Stimulated activated CD4-positive, alpha-beta T cell treated with anti-CD3 and anti-CD28 coated beads, Interleukin-15, amount 100 ng/mL, for 48 hours (primary cell): ENCODE measurements around the gene SNX7.
A peak's percentile ranks its signal among the peaks of the same experiment; 100 is the strongest.

Source experiments
- DNase-seq, 2 donors: peaks; one replicate each; pipeline ENCODE4 v3.0.0-alpha.2; 2020; ENCODE audit warnings: low read depth in 2 of 2

SNX7 gene

GRCh38 chr1:98766255-98766654 is 104.7 kb downstream of the SNX7 start:
- DNase-seq, result no peak

DNA sequence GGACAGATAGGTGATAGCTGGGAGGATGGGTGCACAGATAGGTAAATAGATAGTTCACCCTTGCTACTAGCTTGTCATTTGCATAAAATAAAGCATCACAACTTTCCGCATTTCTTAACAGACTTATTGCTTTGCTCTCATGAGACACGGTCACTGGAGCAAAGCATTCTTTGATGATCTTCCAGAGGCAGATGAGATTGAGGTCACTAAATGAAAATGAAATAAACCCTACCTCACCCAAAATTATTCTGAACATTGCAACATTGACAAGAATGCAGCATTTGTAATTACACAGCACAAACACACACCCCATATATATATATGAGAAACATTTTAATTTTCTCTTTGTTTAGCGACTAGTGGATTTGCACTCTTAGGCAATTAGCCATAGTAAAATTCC is 107.6 kb downstream of the SNX7 start:
- DNase-seq, result no peak

- DNase-seq, result no peak
Measured at GRCh38 chr1:98781906-98782305, 120.4 kb downstream of the SNX7 start.

GRCh38 chr1:98783821-98784220 is 122.3 kb downstream of the SNX7 start:
- DNase-seq, result no peak

DNA sequence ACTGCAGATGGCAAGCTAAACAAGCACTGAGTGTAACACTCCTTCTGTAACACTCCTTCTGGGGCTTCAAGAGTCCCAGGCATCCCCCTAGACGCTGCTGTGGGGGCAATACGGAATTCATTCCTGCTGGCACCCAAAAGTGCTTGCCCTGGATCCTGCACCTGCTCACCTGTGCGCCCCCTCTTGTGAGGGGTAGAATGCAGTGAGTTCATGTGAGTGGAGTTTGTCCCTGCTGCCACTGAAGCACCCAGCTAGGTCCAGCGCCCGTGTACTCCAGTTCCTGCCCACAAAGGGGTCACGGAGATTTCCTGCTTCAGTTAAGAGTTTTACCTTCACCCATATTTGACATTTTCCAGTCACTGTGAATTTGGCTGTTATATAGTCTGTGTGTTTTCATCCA is 130.0 kb downstream of the SNX7 start:
- DNase-seq, result no peak

- DNase-seq, result no peak
Measured at GRCh38 chr1:98792123-98792522, 130.6 kb downstream of the SNX7 start.

DNA sequence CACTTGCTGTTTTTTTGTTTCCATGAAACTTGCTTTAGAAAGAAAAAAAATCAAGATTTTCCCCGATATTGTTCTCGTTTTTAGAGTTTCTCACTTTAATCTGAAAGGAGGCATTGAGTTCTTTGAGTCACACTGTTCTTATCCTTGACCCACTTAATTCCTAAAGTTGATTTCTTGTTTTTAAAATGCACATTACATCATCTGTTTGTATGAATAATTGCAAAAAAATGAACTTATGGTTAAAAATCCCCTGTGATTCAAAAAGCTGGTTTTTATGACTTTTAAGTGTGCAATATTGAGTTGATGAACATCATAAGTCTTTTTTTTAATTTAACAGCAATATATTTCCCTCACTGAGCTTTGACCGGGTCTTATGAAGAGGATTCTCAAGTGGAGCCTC is 131.6 kb downstream of the SNX7 start:
- DNase-seq, result no peak

DNA sequence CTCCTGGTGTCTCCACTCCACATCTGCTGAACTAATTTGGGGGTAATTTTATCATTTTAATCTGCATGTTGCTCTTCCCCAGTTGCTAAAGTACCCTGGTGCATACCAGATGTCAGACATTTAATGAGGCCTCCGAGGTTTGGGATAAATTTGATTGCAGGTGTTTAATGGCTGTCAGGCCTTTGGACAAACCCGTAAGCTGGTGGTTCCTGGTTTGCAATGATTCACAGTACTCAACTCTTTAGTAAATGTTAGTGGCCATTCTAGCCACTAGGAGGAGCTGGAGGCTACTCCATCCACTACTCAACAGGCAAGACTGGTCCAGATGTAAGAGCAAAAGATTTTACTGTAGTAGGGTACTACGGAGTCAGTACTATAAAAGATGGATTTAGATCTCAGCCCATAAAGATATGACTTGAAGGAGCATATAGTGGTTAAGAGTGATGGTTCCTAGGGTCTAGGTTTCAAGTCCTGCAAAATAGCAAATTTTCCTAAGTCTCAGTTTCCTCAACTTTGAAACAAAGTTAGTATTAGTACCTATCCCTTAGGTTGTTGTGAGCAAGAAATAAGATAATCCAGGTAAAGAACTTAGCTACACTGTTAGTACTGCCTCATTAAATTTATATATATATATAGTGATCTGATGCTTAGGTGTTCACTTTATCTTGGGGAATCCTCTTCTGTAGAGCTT is 132.8 kb downstream of the SNX7 start:
- DNase-seq, result peak in 1 of 2 donors; percentile 34

DNA sequence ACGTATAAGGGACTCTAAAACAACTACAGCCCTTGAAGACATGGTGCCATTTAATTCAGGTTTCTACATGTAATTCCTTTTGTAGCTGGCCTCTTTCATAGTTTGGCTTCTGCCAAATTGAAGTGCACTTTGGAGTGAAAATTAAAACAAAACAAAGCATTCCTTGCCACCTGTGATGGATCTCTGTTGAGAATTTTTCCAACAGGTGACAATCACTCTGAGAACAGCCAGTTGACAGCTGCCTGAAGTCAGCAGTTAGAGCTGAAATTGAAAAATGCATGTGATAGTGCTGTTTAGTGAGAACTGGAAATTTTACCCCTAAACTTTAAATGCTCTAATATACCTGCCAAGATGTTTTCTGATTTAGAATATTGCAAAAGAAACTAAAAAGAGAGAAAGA is 134.5 kb downstream of the SNX7 start:
- no peak for DNase-seq

DNA sequence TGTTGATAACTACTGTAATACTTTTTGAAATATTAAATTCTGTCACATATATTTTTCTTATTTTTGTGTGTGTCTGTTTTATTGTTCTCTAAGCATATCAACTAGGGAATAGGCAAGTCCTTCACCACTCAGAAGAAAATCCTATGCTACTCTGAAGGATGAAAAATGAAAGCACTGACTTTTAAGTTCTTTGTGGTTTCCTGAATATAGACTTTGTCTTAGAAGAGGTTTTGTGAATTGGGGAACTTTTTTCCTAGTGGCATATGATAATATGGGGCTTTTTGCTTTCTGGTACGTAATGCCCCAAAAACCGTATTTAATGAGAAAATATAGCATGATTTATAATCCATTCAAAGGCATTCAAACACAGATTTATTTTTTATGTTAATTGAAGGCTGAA is 136.0 kb downstream of the SNX7 start:
- DNase-seq, result no peak
